MM.1S (cell line): ENCODE data around the gene NR6A1.

Source experiments
- CTCF ChIP-seq: fragments of 300-600 bp; sonication (generic); IDR thresholded peaks from 2 replicates; pipeline ENCODE4 v1.5.1; 2016; ENCODE audit warnings: antibody characterized with exemption, low read length, mixed read lengths
- EZH2 ChIP-seq: fragments of 300-600 bp; sonication (generic); optimal IDR thresholded peaks from 2 replicates; pipeline ENCODE3; 2017; ENCODE audit warnings: low read depth, mild to moderate bottlenecking, antibody characterized with exemption, low read length, mixed read lengths
- EZH2phosphoT487 ChIP-seq: fragments of 300-600 bp; sonication (generic); IDR thresholded peaks from 2 replicates; pipeline ENCODE4 v1.6.1; 2018; ENCODE audit warnings: antibody characterized with exemption, low read length

DNA sequence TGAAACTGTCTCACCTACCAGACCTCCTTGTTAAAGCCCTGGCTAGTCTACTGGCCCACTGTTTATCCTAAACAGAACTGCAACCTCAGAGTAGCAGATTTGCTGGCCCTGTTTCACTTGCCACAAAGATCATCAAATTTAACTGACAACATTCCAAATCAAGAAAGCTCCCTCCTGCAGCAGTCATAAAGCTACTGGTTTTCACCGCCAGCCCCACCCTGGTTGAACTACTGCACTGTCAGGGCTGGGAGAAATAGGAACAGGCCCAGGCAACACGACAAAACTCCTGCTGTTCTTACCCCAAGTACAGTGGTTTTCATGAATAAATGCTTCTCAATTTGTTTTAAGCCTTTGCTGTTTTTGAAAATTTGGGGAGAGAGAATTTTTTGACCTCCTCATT is 63.0 kb downstream of the NR6A1 start:
- TF ChIP-seq EZH2 (no peak), CTCF (no peak), EZH2phosphoT487 (no peak)
